ENCODE measurements around the gene GRM4.
"Not testable (repeated sequence)": the region's sequence is repeated elsewhere in the genome, so short reads cannot be mapped to it uniquely, and the experiment has no call there.

Gene GRM4

DNA sequence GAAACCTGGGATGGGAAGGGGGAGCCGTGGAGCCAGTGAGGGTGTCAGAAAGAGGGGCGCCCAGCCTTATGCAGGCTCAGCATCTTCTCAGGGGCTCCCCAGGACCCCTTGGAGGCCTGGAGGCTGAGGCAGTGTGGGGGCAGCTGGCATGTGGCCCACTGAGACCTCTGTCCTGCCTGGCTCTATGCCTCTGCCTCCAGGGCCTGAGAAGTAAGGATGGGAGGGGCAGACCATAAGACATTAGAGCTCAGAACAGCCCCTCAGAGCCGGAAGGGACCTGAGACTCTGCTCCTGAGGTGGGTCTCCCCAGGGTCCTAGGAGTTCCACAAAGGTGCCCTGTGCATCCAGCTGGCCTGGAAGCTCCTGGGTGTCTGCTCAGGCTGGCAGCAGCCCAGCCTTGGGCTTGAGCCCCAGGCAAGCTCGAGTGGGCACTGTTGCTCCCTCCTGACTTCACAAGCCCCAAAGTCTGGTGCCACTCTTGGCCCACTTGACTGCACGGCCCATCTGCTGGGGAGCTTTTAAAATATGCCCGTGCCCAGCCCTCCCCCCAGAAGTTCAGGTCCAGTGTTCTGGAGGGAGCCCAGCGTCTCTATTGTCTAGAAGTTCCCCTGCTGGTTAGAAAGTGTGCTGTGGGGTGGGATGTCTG is 126.8 kb downstream of the GRM4 start:
- H3K4me2 ChIP-seq (ENCODE audit: low read depth, low read length): no peak overlapping the region
- no peak for DNase-seq
- H4K20me1 ChIP-seq (ENCODE audit: insufficient read depth, low read length): no peaks in the 10 kb centered on the region
- H3K36me3 ChIP-seq (replicated peaks; ENCODE audit: insufficient read depth, low read length): no peaks in the 10 kb centered on the region
- H3K9me2 ChIP-seq (replicated peaks; ENCODE audit: insufficient read depth, low read length): no peaks in the 10 kb centered on the region
- H3K79me2 ChIP-seq (ENCODE audit: low read length): no peaks in the 10 kb centered on the region
- H3K4me1 ChIP-seq (ENCODE audit: low read length): no peaks in the 10 kb centered on the region
- no peak overlapping the region for H3K4me3 ChIP-seq (ENCODE audit: low read length)
- H3K9me3 ChIP-seq (replicated peaks; ENCODE audit: insufficient read depth, low read length): no peaks in the 10 kb centered on the region
- H3K9ac ChIP-seq (ENCODE audit: low read length): no peak overlapping the region
- no peak overlapping the region for H3K27ac ChIP-seq (ENCODE audit: low read length)
- H2AFZ ChIP-seq (ENCODE audit: low read length): no peak overlapping the region
- TF ChIP-seq EZH2phosphoT487 (IDR thresholded peaks at IDR 0.05; ENCODE audit: low read length) (no peak), EZH2 (optimal IDR thresholded peaks at IDR 0.05; ENCODE audit: low read depth, low read length) (no peak)
- TF ChIP-seq, protein P1, sequence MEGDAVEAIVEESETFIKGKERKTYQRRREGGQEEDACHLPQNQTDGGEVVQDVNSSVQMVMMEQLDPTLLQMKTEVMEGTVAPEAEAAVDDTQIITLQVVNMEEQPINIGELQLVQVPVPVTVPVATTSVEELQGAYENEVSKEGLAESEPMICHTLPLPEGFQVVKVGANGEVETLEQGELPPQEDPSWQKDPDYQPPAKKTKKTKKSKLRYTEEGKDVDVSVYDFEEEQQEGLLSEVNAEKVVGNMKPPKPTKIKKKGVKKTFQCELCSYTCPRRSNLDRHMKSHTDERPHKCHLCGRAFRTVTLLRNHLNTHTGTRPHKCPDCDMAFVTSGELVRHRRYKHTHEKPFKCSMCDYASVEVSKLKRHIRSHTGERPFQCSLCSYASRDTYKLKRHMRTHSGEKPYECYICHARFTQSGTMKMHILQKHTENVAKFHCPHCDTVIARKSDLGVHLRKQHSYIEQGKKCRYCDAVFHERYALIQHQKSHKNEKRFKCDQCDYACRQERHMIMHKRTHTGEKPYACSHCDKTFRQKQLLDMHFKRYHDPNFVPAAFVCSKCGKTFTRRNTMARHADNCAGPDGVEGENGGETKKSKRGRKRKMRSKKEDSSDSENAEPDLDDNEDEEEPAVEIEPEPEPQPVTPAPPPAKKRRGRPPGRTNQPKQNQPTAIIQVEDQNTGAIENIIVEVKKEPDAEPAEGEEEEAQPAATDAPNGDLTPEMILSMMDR (IDR thresholded peaks at IDR 0.05; ENCODE audit: low read length): no peak
- peaks cover 73% of the 10 kb centered on the region for H3K27me3 ChIP-seq (replicated peaks; ENCODE audit: insufficient read depth, low read length)
- H3F3A ChIP-seq (ENCODE audit: insufficient read depth, low read length): 0 out of 2 replicates have a peak, but pooled peaks cover 2% of the 10 kb centered on the region

DNA sequence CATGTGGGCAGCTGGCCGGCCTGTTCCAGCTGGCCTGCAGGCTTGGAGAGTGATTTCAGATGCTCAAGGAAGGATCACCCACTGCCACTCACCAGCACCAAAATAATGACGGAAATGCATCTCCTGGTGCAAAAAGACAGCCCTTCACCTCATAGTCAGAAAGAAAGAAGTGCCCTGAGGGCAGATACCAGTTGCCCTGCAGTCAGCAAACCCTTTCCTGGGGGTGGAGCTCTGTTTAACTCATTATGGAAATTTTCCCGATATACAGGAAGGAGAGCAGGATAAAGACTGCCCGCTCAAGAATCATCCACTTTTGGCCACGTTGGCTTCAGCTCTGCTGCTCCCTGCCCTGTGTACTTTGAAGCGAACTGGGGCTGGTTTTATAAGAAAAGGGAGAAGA is 127.9 kb downstream of the GRM4 start:
- Histone ChIP-seq H3K27ac (ENCODE audit: low read length) (no peak overlapping the region), H3K9me3 (replicated peaks; ENCODE audit: insufficient read depth, low read length) (no peaks in the 10 kb centered on the region), H3K9me2 (replicated peaks; ENCODE audit: insufficient read depth, low read length) (no peaks in the 10 kb centered on the region), H3K79me2 (ENCODE audit: low read length) (no peaks in the 10 kb centered on the region), H4K20me1 (ENCODE audit: insufficient read depth, low read length) (no peaks in the 10 kb centered on the region), H2AFZ (ENCODE audit: low read length) (no peak overlapping the region), H3K9ac (ENCODE audit: low read length) (no peak overlapping the region), H3K27me3 (replicated peaks; ENCODE audit: insufficient read depth, low read length) (peaks cover 70% of the 10 kb centered on the region), H3K4me3 (ENCODE audit: low read length) (no peak overlapping the region), H3K4me2 (ENCODE audit: low read depth, low read length) (no peak overlapping the region), H3F3A (ENCODE audit: insufficient read depth, low read length) (0 out of 2 replicates have a peak, but pooled peaks cover 2% of the 10 kb centered on the region), H3K36me3 (replicated peaks; ENCODE audit: insufficient read depth, low read length) (no peaks in the 10 kb centered on the region), H3K4me1 (ENCODE audit: low read length) (no peaks in the 10 kb centered on the region)
- TF ChIP-seq EZH2phosphoT487 (IDR thresholded peaks at IDR 0.05; ENCODE audit: low read length) (no peak), EZH2 (optimal IDR thresholded peaks at IDR 0.05; ENCODE audit: low read depth, low read length) (no peak)
- TF ChIP-seq, protein P1 (IDR thresholded peaks at IDR 0.05; ENCODE audit: low read length): no peak
- no peak for DNase-seq

DNA sequence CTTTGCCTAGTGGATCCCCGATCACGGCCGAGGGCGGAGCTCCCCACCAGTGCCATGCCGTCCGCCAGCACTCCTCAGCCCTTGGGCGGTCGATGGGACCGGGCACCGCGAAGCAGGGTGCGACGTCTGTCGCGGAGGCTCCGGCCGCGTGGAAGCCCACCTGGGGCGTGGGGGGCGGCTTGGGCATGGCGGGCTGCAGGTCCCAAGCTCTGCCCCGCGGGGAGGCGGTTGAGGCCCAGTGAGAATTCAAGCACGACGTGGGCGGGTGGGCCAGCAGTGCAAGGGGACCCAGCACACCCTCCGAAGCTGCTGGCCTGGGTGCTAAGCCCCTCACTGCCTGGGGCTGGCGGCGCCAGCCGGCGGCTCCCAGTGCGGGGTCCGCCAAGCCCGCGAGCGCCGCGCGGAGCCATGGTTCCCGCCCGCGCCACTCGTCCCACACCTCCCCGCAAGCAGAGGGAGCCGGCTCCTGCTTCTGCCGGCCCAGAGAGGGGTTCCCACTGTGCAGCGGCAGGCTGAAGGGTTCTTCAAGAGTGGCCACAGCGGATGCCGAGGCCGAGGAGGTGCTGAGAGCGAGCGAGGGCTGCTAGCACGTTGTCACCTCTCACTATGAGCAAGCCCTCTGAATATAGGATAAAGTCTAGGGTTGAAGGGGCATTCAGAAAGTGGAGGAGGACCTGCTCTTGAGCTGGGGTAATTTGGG is 128.6 kb downstream of the GRM4 start:
- 0 out of 2 replicates have a peak, but pooled peaks cover 2% of the 10 kb centered on the region for H3F3A ChIP-seq (ENCODE audit: insufficient read depth, low read length)
- H3K36me3 ChIP-seq (replicated peaks; ENCODE audit: insufficient read depth, low read length): no peaks in the 10 kb centered on the region
- no peak overlapping the region for H2AFZ ChIP-seq (ENCODE audit: low read length)
- no peaks in the 10 kb centered on the region for H3K79me2 ChIP-seq (ENCODE audit: low read length)
- H3K9me2 ChIP-seq (replicated peaks; ENCODE audit: insufficient read depth, low read length): no peaks in the 10 kb centered on the region
- no peak overlapping the region for H3K4me2 ChIP-seq (ENCODE audit: low read depth, low read length)
- no peaks in the 10 kb centered on the region for H4K20me1 ChIP-seq (ENCODE audit: insufficient read depth, low read length)
- no peaks in the 10 kb centered on the region for H3K4me1 ChIP-seq (ENCODE audit: low read length)
- no peak overlapping the region for H3K9ac ChIP-seq (ENCODE audit: low read length)
- no peaks in the 10 kb centered on the region for H3K9me3 ChIP-seq (replicated peaks; ENCODE audit: insufficient read depth, low read length)
- no peak for TF ChIP-seq EZH2phosphoT487 (IDR thresholded peaks at IDR 0.05; ENCODE audit: low read length)
- TF ChIP-seq EZH2 (optimal IDR thresholded peaks at IDR 0.05; ENCODE audit: low read depth, low read length): no peak
- TF ChIP-seq, protein P1 (IDR thresholded peaks at IDR 0.05; ENCODE audit: low read length): no peak
- no peak overlapping the region for H3K27ac ChIP-seq (ENCODE audit: low read length)
- peaks cover 70% of the 10 kb centered on the region for H3K27me3 ChIP-seq (replicated peaks; ENCODE audit: insufficient read depth, low read length)
- H3K4me3 ChIP-seq (ENCODE audit: low read length): no peak overlapping the region
- DNase-seq: no peak

DNA sequence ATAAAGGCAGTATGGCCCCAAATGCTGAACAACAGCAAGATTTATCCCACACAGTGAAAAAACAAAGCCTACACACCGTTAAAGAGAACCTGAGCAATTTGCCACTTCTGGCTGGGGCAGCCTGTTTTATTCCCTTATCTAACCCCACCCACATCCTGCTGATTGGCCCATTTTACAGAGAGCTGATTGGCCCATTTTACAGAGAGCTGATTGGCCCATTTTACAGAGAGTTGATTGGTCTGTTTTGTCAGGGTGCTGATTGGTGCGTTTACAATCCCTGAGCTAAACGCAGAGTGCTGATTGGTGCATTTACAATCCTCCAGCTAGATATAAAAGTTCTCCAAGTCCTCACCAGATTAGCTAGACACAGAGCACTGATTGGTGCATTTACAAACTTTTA is 129.3 kb downstream of the GRM4 start:
- not testable (repeated sequence) for H3F3A ChIP-seq (ENCODE audit: insufficient read depth, low read length); H3K9ac ChIP-seq (ENCODE audit: low read length); H4K20me1 ChIP-seq (ENCODE audit: insufficient read depth, low read length); H3K36me3 ChIP-seq (replicated peaks; ENCODE audit: insufficient read depth, low read length); H2AFZ ChIP-seq (ENCODE audit: low read length); H3K9me3 ChIP-seq (replicated peaks; ENCODE audit: insufficient read depth, low read length); H3K27ac ChIP-seq (ENCODE audit: low read length); H3K79me2 ChIP-seq (ENCODE audit: low read length); DNase-seq; H3K4me2 ChIP-seq (ENCODE audit: low read depth, low read length); H3K4me3 ChIP-seq (ENCODE audit: low read length); H3K9me2 ChIP-seq (replicated peaks; ENCODE audit: insufficient read depth, low read length); H3K4me1 ChIP-seq (ENCODE audit: low read length)
- peaks cover 70% of the 10 kb centered on the region for H3K27me3 ChIP-seq (replicated peaks; ENCODE audit: insufficient read depth, low read length)
